HCT116 (cell line): ENCODE data around the gene CD9.

ENCODE experiments used
- CEBPB ChIP-seq: IDR thresholded peaks from 2 replicates; pipeline ENCODE4 v1.6.1; 2012; ENCODE audit warnings: low read depth
- CTCF ChIP-seq, 3 experiments: fragments of 200-600 bp in 1 of 3; sonication (generic) in 1 of 3; IDR thresholded peaks in 2 of 3; conservative IDR thresholded peaks in 1 of 3; 2 replicates each; pipeline ENCODE4 v1.5.1; 2012 to 2017; ENCODE audit warnings: low read depth in 2 of 3, low read length in 2 of 3, antibody characterized with exemption in 1 of 3, borderline replicate concordance in 1 of 3, control low read depth in 1 of 3, mild to moderate bottlenecking in 1 of 3, mixed read lengths in 1 of 3, mixed run types in 1 of 3, moderate library complexity in 1 of 3; ENCODE audit not compliant: insufficient read depth in 1 of 3
- FOSL1 ChIP-seq: IDR thresholded peaks from 2 replicates; pipeline ENCODE4 v1.6.1; 2012; ENCODE audit warnings: low read depth
- MAX ChIP-seq: IDR thresholded peaks from 2 replicates; pipeline ENCODE4 v1.6.1; 2012
- POLR2A ChIP-seq: IDR thresholded peaks from 2 replicates; pipeline ENCODE4 v1.7.0; 2011; ENCODE audit warnings: borderline replicate concordance; ENCODE audit not compliant: insufficient read depth, insufficient read length; ENCODE audit errors: extremely low read depth
- POLR2AphosphoS5 ChIP-seq: IDR thresholded peaks from 2 replicates; pipeline ENCODE4 v1.6.1; 2011; ENCODE audit warnings: mild to moderate bottlenecking, low read depth, low read length, moderate library complexity
- SRF ChIP-seq: IDR thresholded peaks from 2 replicates; pipeline ENCODE4 v1.6.1; 2012; ENCODE audit warnings: low read depth
- TCF7L2 ChIP-seq: IDR thresholded peaks from 2 replicates; pipeline ENCODE4 v1.7.0; 2011; ENCODE audit warnings: borderline replicate concordance, inconsistent platforms; ENCODE audit not compliant: insufficient read depth, insufficient read length; ENCODE audit errors: extremely low read depth
- TF ChIP-seq, protein P1 (sequence below): IDR thresholded peaks from 2 replicates; pipeline ENCODE4 v1.6.1; 2011; ENCODE audit warnings: mild to moderate bottlenecking, low read length, moderate library complexity; ENCODE audit not compliant: insufficient replicate concordance; ENCODE audit errors: extremely low read depth
- TF ChIP-seq, protein P2 (sequence below): IDR thresholded peaks from 2 replicates; pipeline ENCODE4 v1.6.1; 2012
- TF ChIP-seq, protein P3 (sequence below): IDR thresholded peaks from 2 replicates; pipeline ENCODE4 v1.6.1; 2012; ENCODE audit warnings: low read depth

GRCh38 chr12:6280672-6281071, 80.5 kb downstream of the CD9 start:
- no peak for TF ChIP-seq TCF7L2
- no peak for TF ChIP-seq CTCF (IDR thresholded peaks at IDR 0.05 in 2 of 3, conservative IDR thresholded peaks at IDR 0.05 in 1 of 3; ENCODE audit: borderline replicate concordance in 1 of 3, insufficient read depth in 1 of 3, low read depth in 2 of 3, low read length in 2 of 3)
- TF ChIP-seq, protein P1, sequence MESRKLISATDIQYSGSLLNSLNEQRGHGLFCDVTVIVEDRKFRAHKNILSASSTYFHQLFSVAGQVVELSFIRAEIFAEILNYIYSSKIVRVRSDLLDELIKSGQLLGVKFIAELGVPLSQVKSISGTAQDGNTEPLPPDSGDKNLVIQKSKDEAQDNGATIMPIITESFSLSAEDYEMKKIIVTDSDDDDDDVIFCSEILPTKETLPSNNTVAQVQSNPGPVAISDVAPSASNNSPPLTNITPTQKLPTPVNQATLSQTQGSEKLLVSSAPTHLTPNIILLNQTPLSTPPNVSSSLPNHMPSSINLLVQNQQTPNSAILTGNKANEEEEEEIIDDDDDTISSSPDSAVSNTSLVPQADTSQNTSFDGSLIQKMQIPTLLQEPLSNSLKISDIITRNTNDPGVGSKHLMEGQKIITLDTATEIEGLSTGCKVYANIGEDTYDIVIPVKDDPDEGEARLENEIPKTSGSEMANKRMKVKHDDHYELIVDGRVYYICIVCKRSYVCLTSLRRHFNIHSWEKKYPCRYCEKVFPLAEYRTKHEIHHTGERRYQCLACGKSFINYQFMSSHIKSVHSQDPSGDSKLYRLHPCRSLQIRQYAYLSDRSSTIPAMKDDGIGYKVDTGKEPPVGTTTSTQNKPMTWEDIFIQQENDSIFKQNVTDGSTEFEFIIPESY, result no peak
- TF ChIP-seq SRF, result no peak
- TF ChIP-seq, protein P2, sequence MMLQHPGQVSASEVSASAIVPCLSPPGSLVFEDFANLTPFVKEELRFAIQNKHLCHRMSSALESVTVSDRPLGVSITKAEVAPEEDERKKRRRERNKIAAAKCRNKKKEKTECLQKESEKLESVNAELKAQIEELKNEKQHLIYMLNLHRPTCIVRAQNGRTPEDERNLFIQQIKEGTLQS, result no peak
- no peak for TF ChIP-seq CEBPB
- no peak for TF ChIP-seq FOSL1
- TF ChIP-seq POLR2AphosphoS5, result no peak
- no peak for TF ChIP-seq MAX
- no peak for TF ChIP-seq POLR2A
- TF ChIP-seq, protein P3, sequence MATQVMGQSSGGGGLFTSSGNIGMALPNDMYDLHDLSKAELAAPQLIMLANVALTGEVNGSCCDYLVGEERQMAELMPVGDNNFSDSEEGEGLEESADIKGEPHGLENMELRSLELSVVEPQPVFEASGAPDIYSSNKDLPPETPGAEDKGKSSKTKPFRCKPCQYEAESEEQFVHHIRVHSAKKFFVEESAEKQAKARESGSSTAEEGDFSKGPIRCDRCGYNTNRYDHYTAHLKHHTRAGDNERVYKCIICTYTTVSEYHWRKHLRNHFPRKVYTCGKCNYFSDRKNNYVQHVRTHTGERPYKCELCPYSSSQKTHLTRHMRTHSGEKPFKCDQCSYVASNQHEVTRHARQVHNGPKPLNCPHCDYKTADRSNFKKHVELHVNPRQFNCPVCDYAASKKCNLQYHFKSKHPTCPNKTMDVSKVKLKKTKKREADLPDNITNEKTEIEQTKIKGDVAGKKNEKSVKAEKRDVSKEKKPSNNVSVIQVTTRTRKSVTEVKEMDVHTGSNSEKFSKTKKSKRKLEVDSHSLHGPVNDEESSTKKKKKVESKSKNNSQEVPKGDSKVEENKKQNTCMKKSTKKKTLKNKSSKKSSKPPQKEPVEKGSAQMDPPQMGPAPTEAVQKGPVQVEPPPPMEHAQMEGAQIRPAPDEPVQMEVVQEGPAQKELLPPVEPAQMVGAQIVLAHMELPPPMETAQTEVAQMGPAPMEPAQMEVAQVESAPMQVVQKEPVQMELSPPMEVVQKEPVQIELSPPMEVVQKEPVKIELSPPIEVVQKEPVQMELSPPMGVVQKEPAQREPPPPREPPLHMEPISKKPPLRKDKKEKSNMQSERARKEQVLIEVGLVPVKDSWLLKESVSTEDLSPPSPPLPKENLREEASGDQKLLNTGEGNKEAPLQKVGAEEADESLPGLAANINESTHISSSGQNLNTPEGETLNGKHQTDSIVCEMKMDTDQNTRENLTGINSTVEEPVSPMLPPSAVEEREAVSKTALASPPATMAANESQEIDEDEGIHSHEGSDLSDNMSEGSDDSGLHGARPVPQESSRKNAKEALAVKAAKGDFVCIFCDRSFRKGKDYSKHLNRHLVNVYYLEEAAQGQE, result no peak
